Thoracic aorta (tissue), 2 donors: ENCODE results near the gene SCAP. TPM values are rescaled to one million over a fixed set of nuclear protein-coding genes. Genes with fewer than 3 reads are reported as not detected.

Experiments
- ATAC-seq: fragments of 150-250 bp; one replicate; pipeline ENCODE4 v1.8.0; 2017; ENCODE audit warnings: low read depth; ENCODE audit not compliant: insufficient number of reproducible peaks, low FRiP score
- DNase-seq: peaks from one replicate; pipeline ENCODE4 v3.0.0-alpha.2; 2020; ENCODE audit warnings: low spot score
- H3K27ac ChIP-seq, 2 donors: fragments of 200-600 bp; sonication (generic); 1 replicate in 1 of 2; 2 replicates in 1 of 2; pipeline ENCODE4 v1.5.1; 2016; ENCODE audit warnings: mild to moderate bottlenecking in 2 of 2, moderate library complexity in 2 of 2
- H3K27me3 ChIP-seq: fragments of 200-600 bp; sonication (generic); replicated peaks from 2 replicates; pipeline ENCODE4 v1.6.0; 2016; ENCODE audit warnings: mild to moderate bottlenecking; ENCODE audit not compliant: insufficient read depth
- H3K36me3 ChIP-seq: fragments of 200-600 bp; sonication (generic); one replicate; pipeline ENCODE4 v1.5.1; 2016
- H3K4me1 ChIP-seq, 2 donors: fragments of 200-600 bp; sonication (generic); 1 replicate in 1 of 2; 2 replicates in 1 of 2; pipeline versions ENCODE4 v1.5.1 to v1.6.0; 2016; ENCODE audit warnings: low read depth in 2 of 2, mild to moderate bottlenecking in 1 of 2; ENCODE audit not compliant: control insufficient read depth in 1 of 2
- H3K4me3 ChIP-seq: fragments of 200-600 bp; sonication (generic); 2 replicates; pipeline ENCODE4 v1.5.1; 2016; ENCODE audit warnings: mild to moderate bottlenecking
- H3K9me3 ChIP-seq: fragments of 200-600 bp; sonication (generic); 2 replicates; pipeline ENCODE4 v1.5.1; 2016
- CTCF ChIP-seq: fragments of 200-600 bp; sonication (generic); IDR thresholded peaks from one replicate; pipeline ENCODE4 v1.5.1; 2019; ENCODE audit warnings: antibody characterized with exemption
- total RNA-seq, 2 donors: library from RNA; depleted of rRNA; stranded (reverse); fragments of >200 nt; gene quantifications; one replicate each; pipeline versions ENCODE4 v1.1.0 to v1.2.3, GENCODE V29; 2016

SCAP gene
- total RNA-seq, 2 donors from 2014 or later, result 80.0 to 106 TPM

GRCh38 chr3:47380601-47381316, 95.0 kb downstream of the SCAP start, which contains the start of gene PTPN23:
PTPN23 (plus strand) TSS chr3:47381021; CDS start chr3:47381097, 76 bp downstream.
- no peak for TF ChIP-seq CTCF
- Histone ChIP-seq H3K9me3 (no peaks in the 10 kb centered on the region), H3K27ac (peak within 1 kb of the TSS; percentile 87 to 94), H3K4me1 (peaks cover 11 to 41% of the 10 kb centered on the region in 2 donors), H3K4me3 (peak within 1 kb of the TSS; percentile 78), H3K36me3 (no peaks in the 10 kb centered on the region), H3K27me3 (no peaks in the 10 kb centered on the region)
- peak; percentile 94 for DNase-seq
- peak; percentile 84 for ATAC-seq

- Histone ChIP-seq H3K27ac (peak overlapping the region; percentile 87 to 94), H3K36me3 (no peaks in the 10 kb centered on the region), H3K4me1 (peaks cover 11 to 41% of the 10 kb centered on the region in 2 donors), H3K27me3 (no peaks in the 10 kb centered on the region), H3K4me3 (peak overlapping the region; percentile 78), H3K9me3 (no peaks in the 10 kb centered on the region)
- TF ChIP-seq CTCF, result no peak
- ATAC-seq, result no peak
- DNase-seq, result no peak
Measured at GRCh38 chr3:47380026-47380600, 95.6 kb downstream of the SCAP start.

- H3K27ac ChIP-seq, result peak overlapping the region in 1 of 2 donors; percentile 94
- TF ChIP-seq CTCF, result no peak
- no peaks in the 10 kb centered on the region for H3K9me3 ChIP-seq
- no peaks in the 10 kb centered on the region for H3K27me3 ChIP-seq
- peak overlapping the region; percentile 78 for H3K4me3 ChIP-seq
- DNase-seq, result no peak
- no peaks in the 10 kb centered on the region for H3K36me3 ChIP-seq
- no peak for ATAC-seq
- peaks cover 11 to 41% of the 10 kb centered on the region in 2 donors for H3K4me1 ChIP-seq
Measured at GRCh38 chr3:47379411-47379899, 96.3 kb downstream of the SCAP start.

GRCh38 chr3:47378869-47379268, 96.9 kb downstream of the SCAP start:
- no peak for TF ChIP-seq CTCF
- H3K9me3 ChIP-seq, result no peaks in the 10 kb centered on the region
- DNase-seq (no peak), ATAC-seq (no peak)
- H3K27ac ChIP-seq, result no peak overlapping the region
- H3K4me3 ChIP-seq, result no peak overlapping the region
- H3K27me3 ChIP-seq, result no peaks in the 10 kb centered on the region
- H3K4me1 ChIP-seq, result peaks cover 11 to 41% of the 10 kb centered on the region in 2 donors
- H3K36me3 ChIP-seq, result no peaks in the 10 kb centered on the region

- Histone ChIP-seq H3K27ac (no peak overlapping the region), H3K4me1 (peaks cover 11 to 25% of the 10 kb centered on the region in 2 donors), H3K27me3 (no peaks in the 10 kb centered on the region), H3K36me3 (no peaks in the 10 kb centered on the region), H3K9me3 (no peaks in the 10 kb centered on the region), H3K4me3 (no peak overlapping the region)
- ATAC-seq (no peak), DNase-seq (no peak)
- TF ChIP-seq CTCF, result no peak
Measured at GRCh38 chr3:47377186-47377585, 98.6 kb downstream of the SCAP start.
